SK-N-SH (cell line): ENCODE measurements around the gene TWF2. TPM values are rescaled to one million over a fixed set of nuclear protein-coding genes. Genes with fewer than 3 reads are reported as not detected.

Experiments
- CTCF ChIA-PET: fragments of 300-600, 350-600 bp; formaldehyde crosslinking; extraction: SDS; loops from one replicate; lab custom pipeline; 2021; lab: Yijun Ruan, JAX
- POLR2A ChIA-PET: fragments of 350-600 bp; sonication (Branson Sonifier 250); formaldehyde crosslinking; extraction: SDS; loops from one replicate; lab custom pipeline; 2020; ENCODE audit warnings: antibody characterized with exemption, inconsistent platforms; lab: Yijun Ruan, JAX
- DNase-seq: peaks from one replicate; pipeline ENCODE4 v3.0.0; 2012
- H2AFZ ChIP-seq: fragments of 200-600 bp; sonication (generic); 2 replicates; pipeline ENCODE4 v1.8.1; 2016; ENCODE audit warnings: antibody characterized with exemption, mild to moderate bottlenecking, low read depth
- H3F3A ChIP-seq: fragments of 200-600 bp; sonication (generic); replicated peaks from 2 replicates; pipeline ENCODE3; 2016; ENCODE audit warnings: antibody characterized with exemption, mild to moderate bottlenecking; ENCODE audit not compliant: insufficient read depth
- H3K27ac ChIP-seq, 2 experiments: fragments of 200-500 bp in 1 of 2; fragments of 200-600 bp in 1 of 2; sonication (Bioruptor generic) in 1 of 2; sonication (generic), shearing (Covaris generic) in 1 of 2; 2 replicates each; pipeline versions ENCODE4 v1.5.1 to v1.6.1; 2014 to 2016; ENCODE audit warnings: low read depth in 2 of 2, inconsistent platforms in 1 of 2, low read length in 1 of 2, mild to moderate bottlenecking in 1 of 2, mixed read lengths in 1 of 2
- H3K27me3 ChIP-seq: fragments of 200-600 bp; sonication (generic), shearing (Covaris generic); 2 replicates; pipeline ENCODE4 v1.6.1; 2016; ENCODE audit warnings: mixed run types; ENCODE audit not compliant: insufficient read depth
- H3K36me3 ChIP-seq, 2 experiments: fragments of 200-500 bp in 1 of 2; fragments of 200-600 bp in 1 of 2; sonication (Bioruptor generic) in 1 of 2; sonication (generic) in 1 of 2; replicated peaks in 1 of 2; 2 replicates each; pipeline versions ENCODE3 to v1.5.1; 2014 to 2016; ENCODE audit warnings: low read length in 1 of 2, mild to moderate bottlenecking in 1 of 2; ENCODE audit not compliant: insufficient read depth in 2 of 2, control insufficient read depth in 1 of 2
- H3K4me1 ChIP-seq, 2 experiments: fragments of 200-500 bp in 1 of 2; fragments of 200-600 bp in 1 of 2; sonication (Bioruptor generic) in 1 of 2; sonication (generic), shearing (Covaris generic) in 1 of 2; 2 replicates each; pipeline versions ENCODE4 v1.5.1 to v1.6.1; 2014 to 2016; ENCODE audit warnings: low read depth in 1 of 2, low read length in 1 of 2, mixed run types in 1 of 2; ENCODE audit not compliant: insufficient read depth in 2 of 2, control insufficient read depth in 1 of 2
- H3K4me2 ChIP-seq: fragments of 200-600 bp; sonication (generic), shearing (Covaris generic); 2 replicates; pipeline ENCODE4 v1.6.1; 2017; ENCODE audit warnings: mixed run types
- H3K4me3 ChIP-seq, 2 experiments: fragments of 200-500 bp in 1 of 2; fragments of 200-600 bp in 1 of 2; sonication (Bioruptor generic) in 1 of 2; sonication (generic), shearing (Covaris generic) in 1 of 2; 2 replicates each; pipeline versions ENCODE4 v1.5.1 to v1.8.1; 2014 to 2016; ENCODE audit warnings: low read depth in 2 of 2, inconsistent platforms in 1 of 2, low read length in 1 of 2, mild to moderate bottlenecking in 1 of 2, mixed read lengths in 1 of 2, moderate library complexity in 1 of 2
- H3K79me2 ChIP-seq: fragments of 200-600 bp; sonication (generic); 2 replicates; pipeline ENCODE4 v1.8.1; 2017; ENCODE audit warnings: mild to moderate bottlenecking; ENCODE audit not compliant: insufficient read depth
- H3K9ac ChIP-seq: fragments of 200-600 bp; sonication (generic); 2 replicates; pipeline ENCODE4 v1.6.1; 2017; ENCODE audit warnings: mixed run types
- H3K9me2 ChIP-seq: fragments of 200-600 bp; sonication (generic); 2 replicates; pipeline ENCODE4 v1.6.1; 2017; ENCODE audit warnings: mixed run types
- H3K9me3 ChIP-seq: fragments of 200-600 bp; sonication (generic); 2 replicates; pipeline ENCODE4 v1.6.1; 2017; ENCODE audit warnings: mixed run types, mild to moderate bottlenecking, moderate library complexity
- H4K20me1 ChIP-seq: fragments of 200-600 bp; sonication (generic); 2 replicates; pipeline ENCODE4 v1.6.1; 2017; ENCODE audit warnings: mild to moderate bottlenecking, mixed run types; ENCODE audit not compliant: insufficient read depth
- CHD2 ChIP-seq: fragments of 150-350 bp; IDR thresholded peaks from 2 replicates; pipeline ENCODE4 v1.6.1; 2018; ENCODE audit warnings: low read length; ENCODE audit not compliant: partially characterized antibody
- EZH2phosphoT487 ChIP-seq: fragments of 200-600 bp; sonication (generic); IDR thresholded peaks from 2 replicates; pipeline ENCODE4 v1.6.1; 2017; ENCODE audit warnings: low read depth, mixed run types, mild to moderate bottlenecking, antibody characterized with exemption, moderate library complexity, borderline replicate concordance
- FOXJ3 ChIP-seq: sonication (generic); formaldehyde crosslinking; IDR thresholded peaks from 2 replicates; pipeline ENCODE4 v1.5.1; 2020; ENCODE audit warnings: mild to moderate bottlenecking, missing genetic modification reagents
- GABPA ChIP-seq: IDR thresholded peaks from 2 replicates; pipeline ENCODE4 v1.4.0; 2012; ENCODE audit warnings: low read depth, mild to moderate bottlenecking
- GATA2 ChIP-seq: sonication (generic); formaldehyde crosslinking; IDR thresholded peaks from 2 replicates; pipeline ENCODE4 v1.5.0; 2020; ENCODE audit warnings: mild to moderate bottlenecking, missing genetic modification reagents
- MEF2A ChIP-seq: IDR thresholded peaks from 2 replicates; pipeline ENCODE4 v1.4.0; 2012; ENCODE audit warnings: low read depth, borderline replicate concordance
- MXI1 ChIP-seq: IDR thresholded peaks from 2 replicates; pipeline ENCODE4 v1.6.1; 2012; ENCODE audit warnings: mild to moderate bottlenecking, low read depth, low read length, improper control_type of control experiment
- NRF1 ChIP-seq: IDR thresholded peaks from 2 replicates; pipeline ENCODE4 v1.6.1; 2012; ENCODE audit warnings: low read depth, mild to moderate bottlenecking, low read length
- POLR2AphosphoS5 ChIP-seq: IDR thresholded peaks from 2 replicates; pipeline ENCODE4 v1.6.1; 2012; ENCODE audit warnings: low read depth, low read length
- RAD21 ChIP-seq: IDR thresholded peaks from 2 replicates; pipeline ENCODE4 v1.6.1; 2012; ENCODE audit warnings: mild to moderate bottlenecking, low read length
- RCOR1 ChIP-seq: fragments of 150-350 bp; IDR thresholded peaks from 2 replicates; pipeline ENCODE4 v1.6.1; 2017; ENCODE audit warnings: antibody characterized with exemption, low read length
- RFX5 ChIP-seq: IDR thresholded peaks from 2 replicates; pipeline ENCODE4 v1.6.1; 2012; ENCODE audit warnings: mild to moderate bottlenecking, improper control_type of control experiment, low read length
- RXRA ChIP-seq: IDR thresholded peaks from 2 replicates; pipeline ENCODE4 v1.4.0; 2012; ENCODE audit warnings: low read depth, mild to moderate bottlenecking, borderline replicate concordance
- SMC3 ChIP-seq: IDR thresholded peaks from 2 replicates; pipeline ENCODE4 v1.6.1; 2012; ENCODE audit warnings: low read depth, low read length, improper control_type of control experiment
- TAF1 ChIP-seq: IDR thresholded peaks from 2 replicates; pipeline ENCODE4 v1.6.1; 2012; ENCODE audit warnings: low read depth, mild to moderate bottlenecking, low read length, moderate library complexity, borderline replicate concordance
- YY1 ChIP-seq: IDR thresholded peaks from 2 replicates; pipeline ENCODE4 v1.4.0; 2012; ENCODE audit warnings: low read depth, mild to moderate bottlenecking
- WGBS: methylation state at CpG from one replicate; pipeline ENCODE4 v1.1.6; 2017; ENCODE audit warnings: low lambda C conversion rate; 5-methylcytosine and 5-hydroxymethylcytosine counted together
- polyA plus RNA-seq, 3 experiments: library from polyadenylated mRNA; depleted of rRNA; stranded (reverse); fragments of >200 nt; gene quantifications; 2 replicates each; pipeline ENCODE4 v1.2.3, GENCODE V29; 2012
- TF ChIP-seq, protein P1 (sequence below): IDR thresholded peaks from 2 replicates; pipeline ENCODE4 v1.4.0; 2012; ENCODE audit warnings: low read depth
- TF ChIP-seq, protein P2 (sequence below): IDR thresholded peaks from 2 replicates; pipeline ENCODE4; 2012
- TF ChIP-seq, protein P3 (sequence below): IDR thresholded peaks from 2 replicates; pipeline ENCODE4 v1.4.0; 2012; ENCODE audit warnings: low read depth, borderline replicate concordance
- TF ChIP-seq, protein P4 (sequence below): fragments of 150-350 bp; IDR thresholded peaks from 2 replicates; pipeline ENCODE4 v1.6.1; 2017; ENCODE audit warnings: antibody characterized with exemption, low read length, low read depth, borderline replicate concordance

Gene TWF2
- polyA plus RNA-seq, 1 of the 3 experiments (the other 2 are of a cell fraction), result 188 TPM

GRCh38 chr3:52217409-52217805 lies 21.6 kb downstream of the TWF2 start:
- Histone ChIP-seq H3K4me1 (peaks cover 12 to 19% of the 10 kb centered on the region in 2 experiments; a peak in 3 of 4 replicates), H3K36me3 (peaks cover 21 to 29% of the 10 kb centered on the region in 2 experiments), H3K79me2 (no peaks in the 10 kb centered on the region), H3K9me2 (no peaks in the 10 kb centered on the region), H3K27me3 (no peaks in the 10 kb centered on the region), H3F3A (peaks cover 15% of the 10 kb centered on the region)
- POLR2A ChIA-PET, result interaction anchor here (0.7 to 1.1 kb wide), 2 partner anchors 81 to 187 kb away, joined by 3 read pairs; no protein-coding TSS in a partner anchor
- WGBS, result 81% methylated on average over 9 of the region's 10 CpGs
- TF ChIP-seq SMC3, result no peak
- no peak for TF ChIP-seq TAF1
- peak; percentile 1; the same call in 1 of the 2 replicates for TF ChIP-seq GABPA
- TF ChIP-seq, all 33 proteins: peak for 1
- peak overlapping the region in 1 of 2 experiments; percentile 12; a peak in 1 of 4 replicates for H3K4me3 ChIP-seq
- no peaks in the 10 kb centered on the region for H3K9me3 ChIP-seq
- H3K4me2 ChIP-seq, result peak overlapping the region; percentile 61
- H3K27ac ChIP-seq, result peak overlapping the region; percentile 2 to 84
- no peak for DNase-seq
- CTCF ChIA-PET, result interaction anchor here (1.0 to 16.1 kb wide), 6 partner anchors 7 to 229 kb away, joined by 5 to 257 read pairs (median 8); partner anchors contain the start of gene TWF2
- no peak overlapping the region; the same call in 1 of the 2 replicates for H2AFZ ChIP-seq
- no peaks in the 10 kb centered on the region for H4K20me1 ChIP-seq
- H3K9ac ChIP-seq, result peak overlapping the region; percentile 45; the same call in 1 of the 2 replicates

DNA sequence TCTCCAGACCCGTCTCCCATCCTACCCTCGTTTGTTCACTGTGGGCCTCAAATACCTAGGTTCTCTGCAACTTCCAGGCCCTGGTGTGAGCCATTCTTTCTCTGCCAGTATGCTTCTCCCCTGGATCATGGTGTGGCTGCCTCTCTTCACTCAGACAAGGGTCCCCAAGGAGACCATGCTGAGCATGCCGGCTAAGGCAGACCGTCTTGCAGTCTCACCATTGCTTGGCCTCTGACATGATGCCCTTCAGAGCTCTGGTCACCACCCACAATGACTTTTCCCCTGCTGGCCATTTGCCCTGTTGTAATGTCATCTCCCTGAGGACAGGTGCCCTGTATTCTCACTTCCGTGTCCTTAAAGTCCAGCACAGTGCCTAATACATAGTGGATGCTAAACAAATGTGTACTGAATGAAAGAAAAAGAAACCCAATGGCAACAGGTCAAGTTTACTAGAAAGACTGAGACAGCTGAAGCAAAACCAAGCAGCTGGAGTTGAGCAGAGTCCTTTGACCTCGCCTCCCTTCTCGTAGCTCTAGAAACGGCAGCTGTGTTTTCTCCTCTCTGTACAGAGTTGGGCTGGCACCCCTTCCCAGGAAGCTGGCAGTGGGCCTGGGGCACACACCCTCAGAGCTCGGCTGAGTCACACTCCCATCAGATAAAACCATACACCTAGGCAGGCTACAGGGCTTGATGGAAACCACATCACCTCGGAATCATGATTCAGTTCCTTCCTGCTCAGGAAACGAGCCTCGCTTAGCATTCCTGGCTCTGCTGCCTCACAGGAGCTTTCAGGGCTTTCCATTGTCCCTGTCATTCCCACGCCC lies 22.2 kb downstream of the TWF2 start:
- CTCF ChIA-PET, result interaction anchor here (1.2 to 16.1 kb wide), 5 partner anchors 17 to 230 kb away, joined by 3 to 257 read pairs (median 7); partner anchors contain the start of gene TWF2
- H3K9me2 ChIP-seq, result no peaks in the 10 kb centered on the region
- 35% methylated on average over 13 of the region's 13 CpGs for WGBS
- H3K4me2 ChIP-seq, result peak overlapping the region; percentile 61
- H3K4me1 ChIP-seq, result peaks cover 12 to 19% of the 10 kb centered on the region in 2 experiments; a peak in 3 of 4 replicates
- POLR2A ChIA-PET, result interaction anchor here (0.7 to 1.1 kb wide), 2 partner anchors 82 to 186 kb away, joined by 3 read pairs; no protein-coding TSS in a partner anchor
- H3F3A ChIP-seq, result peaks cover 15% of the 10 kb centered on the region
- no peaks in the 10 kb centered on the region for H3K9me3 ChIP-seq
- no peaks in the 10 kb centered on the region for H4K20me1 ChIP-seq
- peak overlapping the region; percentile 40 to 84 for H3K27ac ChIP-seq
- H3K27me3 ChIP-seq, result no peaks in the 10 kb centered on the region
- H2AFZ ChIP-seq, result no peak overlapping the region; the same call in 1 of the 2 replicates
- peaks cover 26 to 34% of the 10 kb centered on the region in 2 experiments for H3K36me3 ChIP-seq
- peak overlapping the region; percentile 45; the same call in 1 of the 2 replicates for H3K9ac ChIP-seq
- no peaks in the 10 kb centered on the region for H3K79me2 ChIP-seq
- DNase-seq, result peak; percentile 51
- H3K4me3 ChIP-seq, result peak overlapping the region in 1 of 2 experiments; percentile 12; a peak in 1 of 4 replicates
- TF ChIP-seq YY1, result no peak
- no peak for TF ChIP-seq SMC3
- TF ChIP-seq, protein P1, sequence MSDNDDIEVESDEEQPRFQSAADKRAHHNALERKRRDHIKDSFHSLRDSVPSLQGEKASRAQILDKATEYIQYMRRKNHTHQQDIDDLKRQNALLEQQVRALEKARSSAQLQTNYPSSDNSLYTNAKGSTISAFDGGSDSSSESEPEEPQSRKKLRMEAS, result peak; percentile 61; the same call in 1 of the 2 replicates
- TF ChIP-seq POLR2AphosphoS5, result peak; percentile 83; the same call in 1 of the 2 replicates
- no peak for TF ChIP-seq GATA2 (CRISPR knock-in tag)
- no peak; the same call in 1 of the 2 replicates for TF ChIP-seq RAD21
- TF ChIP-seq CHD2, result no peak
- TF ChIP-seq, protein P2, sequence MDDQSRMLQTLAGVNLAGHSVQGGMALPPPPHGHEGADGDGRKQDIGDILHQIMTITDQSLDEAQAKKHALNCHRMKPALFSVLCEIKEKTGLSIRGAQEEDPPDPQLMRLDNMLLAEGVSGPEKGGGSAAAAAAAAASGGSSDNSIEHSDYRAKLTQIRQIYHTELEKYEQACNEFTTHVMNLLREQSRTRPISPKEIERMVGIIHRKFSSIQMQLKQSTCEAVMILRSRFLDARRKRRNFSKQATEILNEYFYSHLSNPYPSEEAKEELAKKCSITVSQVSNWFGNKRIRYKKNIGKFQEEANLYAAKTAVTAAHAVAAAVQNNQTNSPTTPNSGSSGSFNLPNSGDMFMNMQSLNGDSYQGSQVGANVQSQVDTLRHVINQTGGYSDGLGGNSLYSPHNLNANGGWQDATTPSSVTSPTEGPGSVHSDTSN, result peak; percentile 94
- TF ChIP-seq TAF1, result no peak
- no peak for TF ChIP-seq FOXJ3
- TF ChIP-seq, protein P3, sequence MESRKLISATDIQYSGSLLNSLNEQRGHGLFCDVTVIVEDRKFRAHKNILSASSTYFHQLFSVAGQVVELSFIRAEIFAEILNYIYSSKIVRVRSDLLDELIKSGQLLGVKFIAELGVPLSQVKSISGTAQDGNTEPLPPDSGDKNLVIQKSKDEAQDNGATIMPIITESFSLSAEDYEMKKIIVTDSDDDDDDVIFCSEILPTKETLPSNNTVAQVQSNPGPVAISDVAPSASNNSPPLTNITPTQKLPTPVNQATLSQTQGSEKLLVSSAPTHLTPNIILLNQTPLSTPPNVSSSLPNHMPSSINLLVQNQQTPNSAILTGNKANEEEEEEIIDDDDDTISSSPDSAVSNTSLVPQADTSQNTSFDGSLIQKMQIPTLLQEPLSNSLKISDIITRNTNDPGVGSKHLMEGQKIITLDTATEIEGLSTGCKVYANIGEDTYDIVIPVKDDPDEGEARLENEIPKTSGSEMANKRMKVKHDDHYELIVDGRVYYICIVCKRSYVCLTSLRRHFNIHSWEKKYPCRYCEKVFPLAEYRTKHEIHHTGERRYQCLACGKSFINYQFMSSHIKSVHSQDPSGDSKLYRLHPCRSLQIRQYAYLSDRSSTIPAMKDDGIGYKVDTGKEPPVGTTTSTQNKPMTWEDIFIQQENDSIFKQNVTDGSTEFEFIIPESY, result peak; percentile 67; the same call in 1 of the 2 replicates
- peak; percentile 23; the same call in 1 of the 2 replicates for TF ChIP-seq GABPA
- no peak for TF ChIP-seq EZH2phosphoT487
- TF ChIP-seq, protein P4, sequence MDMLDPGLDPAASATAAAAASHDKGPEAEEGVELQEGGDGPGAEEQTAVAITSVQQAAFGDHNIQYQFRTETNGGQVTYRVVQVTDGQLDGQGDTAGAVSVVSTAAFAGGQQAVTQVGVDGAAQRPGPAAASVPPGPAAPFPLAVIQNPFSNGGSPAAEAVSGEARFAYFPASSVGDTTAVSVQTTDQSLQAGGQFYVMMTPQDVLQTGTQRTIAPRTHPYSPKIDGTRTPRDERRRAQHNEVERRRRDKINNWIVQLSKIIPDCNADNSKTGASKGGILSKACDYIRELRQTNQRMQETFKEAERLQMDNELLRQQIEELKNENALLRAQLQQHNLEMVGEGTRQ, result no peak
- TF ChIP-seq MXI1, result no peak
- no peak for TF ChIP-seq RCOR1
- TF ChIP-seq MEF2A, result no peak
- TF ChIP-seq RFX5, result no peak
- TF ChIP-seq NRF1, result no peak
- peak; percentile 60; the same call in 1 of the 2 replicates for TF ChIP-seq RXRA
